Measurements from ENCODE around the gene C15orf40. TPM values are rescaled to one million over a fixed set of nuclear protein-coding genes. Genes with fewer than 3 reads are reported as not detected.

Gene C15orf40
- polyA plus RNA-seq, 2 of the 4 experiments (the other 2 are of a cell fraction): 48.0 to 55.0 TPM

Other genes with a start within 250 kb of the C15orf40 start
- gene FSD2, start 205.6 kb downstream of the C15orf40 start, polyA plus RNA-seq (2011; rRNA removed): not detected in 2 replicates
- gene FSD2, start 205.6 kb downstream of the C15orf40 start, polyA plus RNA-seq (2017; fragmentation: RNase III; extraction: RNeasy Plus Mini Kit Qiagen cat#74134 plus additional on column Dnase treatment): 0.01 TPM in 1 of 3 replicates, not detected in the others
- gene WHAMM, start 202.0 kb downstream of the C15orf40 start, polyA plus RNA-seq (2011; rRNA removed): 4.2 and 5.1 TPM in 2 replicates
- 5.5 to 5.9 TPM (median 5.6 TPM) in 3 replicates for gene WHAMM, start 202.0 kb downstream of the C15orf40 start, polyA plus RNA-seq (2017; fragmentation: RNase III; extraction: RNeasy Plus Mini Kit Qiagen cat#74134 plus additional on column Dnase treatment)
- gene HOMER2, start 58.9 kb downstream of the C15orf40 start, polyA plus RNA-seq (2011; rRNA removed): 13.3 and 15.4 TPM in 2 replicates
- 9.4 to 11.0 TPM (median 10.2 TPM) in 3 replicates for gene HOMER2, start 58.9 kb downstream of the C15orf40 start, polyA plus RNA-seq (2017; fragmentation: RNase III; extraction: RNeasy Plus Mini Kit Qiagen cat#74134 plus additional on column Dnase treatment)
- gene RAMAC, start 25.4 kb downstream of the C15orf40 start, polyA plus RNA-seq (2011; rRNA removed): 50.3 and 68.1 TPM in 2 replicates
- 38.9 to 40.8 TPM (median 39.7 TPM) in 3 replicates for gene RAMAC, start 25.4 kb downstream of the C15orf40 start, polyA plus RNA-seq (2017; fragmentation: RNase III; extraction: RNeasy Plus Mini Kit Qiagen cat#74134 plus additional on column Dnase treatment)
- gene BTBD1, start 55.6 kb upstream of the C15orf40 start, polyA plus RNA-seq (2011; rRNA removed): 88.8 and 95.8 TPM in 2 replicates
- 52.2 to 53.1 TPM (median 52.7 TPM) in 3 replicates for gene BTBD1, start 55.6 kb upstream of the C15orf40 start, polyA plus RNA-seq (2017; fragmentation: RNase III; extraction: RNeasy Plus Mini Kit Qiagen cat#74134 plus additional on column Dnase treatment)
- 1.1 TPM in 2 replicates for gene TM6SF1, start 96.0 kb upstream of the C15orf40 start, polyA plus RNA-seq (2011; rRNA removed)
- 0.08 to 0.12 TPM in 2 of 3 replicates, not detected in the other for gene TM6SF1, start 96.0 kb upstream of the C15orf40 start, polyA plus RNA-seq (2017; fragmentation: RNase III; extraction: RNeasy Plus Mini Kit Qiagen cat#74134 plus additional on column Dnase treatment)
- 49.3 and 91.2 TPM in 2 replicates for gene HDGFL3, start 196.2 kb upstream of the C15orf40 start, polyA plus RNA-seq (2011; rRNA removed)
- gene HDGFL3, start 196.2 kb upstream of the C15orf40 start, polyA plus RNA-seq (2017; fragmentation: RNase III; extraction: RNeasy Plus Mini Kit Qiagen cat#74134 plus additional on column Dnase treatment): 47.4 to 51.1 TPM (median 50.8 TPM) in 3 replicates

All from A549 (cell line).